Karpas-422 (cell line): ENCODE measurements around the gene PTGFR. TPM values are rescaled to one million over a fixed set of nuclear protein-coding genes. Genes with fewer than 3 reads are reported as not detected.

Source experiments
- DNase-seq: peaks from one replicate; pipeline ENCODE4 v3.0.0-alpha.2; 2015
- H2AFZ ChIP-seq: fragments of 200-600 bp; sonication (generic); 2 replicates; pipeline ENCODE4 v1.6.1; 2014; ENCODE audit warnings: antibody characterized with exemption, low read length, mixed read lengths
- H3K27ac ChIP-seq: fragments of 200-600 bp; sonication (generic); 2 replicates; pipeline ENCODE4 v1.5.1; 2014; ENCODE audit warnings: mild to moderate bottlenecking, low read length, moderate library complexity
- H3K27me3 ChIP-seq: fragments of 200-600 bp; sonication (generic); 2 replicates; pipeline ENCODE4 v1.6.1; 2014; ENCODE audit warnings: low read length, mixed read lengths
- H3K36me3 ChIP-seq: fragments of 200-600 bp; sonication (generic); 2 replicates; pipeline ENCODE4 v1.6.1; 2014; ENCODE audit warnings: low read length, mixed read lengths; ENCODE audit not compliant: insufficient read depth
- H3K4me1 ChIP-seq: fragments of 200-600 bp; sonication (generic); 2 replicates; pipeline ENCODE4 v1.6.1; 2014; ENCODE audit warnings: mild to moderate bottlenecking, low read length, mixed read lengths
- H3K4me2 ChIP-seq: fragments of 200-600 bp; sonication (generic); 2 replicates; pipeline ENCODE4 v1.6.1; 2014; ENCODE audit warnings: low read length, low read depth, mild to moderate bottlenecking; ENCODE audit not compliant: poor library complexity, severe bottlenecking
- H3K4me3 ChIP-seq: fragments of 200-600 bp; sonication (generic); 2 replicates; pipeline ENCODE4 v1.5.1; 2014; ENCODE audit warnings: mild to moderate bottlenecking, antibody characterized with exemption, low read length, mixed read lengths
- H3K79me2 ChIP-seq: fragments of 200-600 bp; sonication (generic); 2 replicates; pipeline ENCODE4 v1.6.1; 2014; ENCODE audit warnings: mild to moderate bottlenecking, low read length, mixed read lengths
- H3K9ac ChIP-seq: fragments of 200-600 bp; sonication (generic); 2 replicates; pipeline ENCODE4 v1.6.0; 2014; ENCODE audit warnings: low read length
- H3K9me2 ChIP-seq: fragments of 200-600 bp; sonication (generic), shearing (Covaris generic); replicated peaks from 2 replicates; pipeline ENCODE4 v1.6.0; 2014; ENCODE audit warnings: mild to moderate bottlenecking, low read length, moderate library complexity; ENCODE audit not compliant: insufficient read depth
- H3K9me3 ChIP-seq: fragments of 300-700, 200-600 bp; sonication (generic); 2 replicates; pipeline ENCODE4 v1.6.1; 2014; ENCODE audit warnings: low read length, mixed read lengths
- H4K20me1 ChIP-seq: fragments of 200-600 bp; sonication (generic); 2 replicates; pipeline ENCODE4 v1.6.1; 2014; ENCODE audit warnings: mild to moderate bottlenecking, antibody characterized with exemption, low read length, low read depth; ENCODE audit not compliant: insufficient read depth
- total RNA-seq: library from RNA; depleted of rRNA; stranded (reverse); fragments of >200 nt; shearing (Covaris generic); gene quantifications from 2 replicates; pipeline ENCODE4 v1.2.3, GENCODE V29; 2014; ENCODE audit warnings: low replicate concordance

PTGFR gene
- total RNA-seq, 1 experiment from 2014 or later = not detected

DNA sequence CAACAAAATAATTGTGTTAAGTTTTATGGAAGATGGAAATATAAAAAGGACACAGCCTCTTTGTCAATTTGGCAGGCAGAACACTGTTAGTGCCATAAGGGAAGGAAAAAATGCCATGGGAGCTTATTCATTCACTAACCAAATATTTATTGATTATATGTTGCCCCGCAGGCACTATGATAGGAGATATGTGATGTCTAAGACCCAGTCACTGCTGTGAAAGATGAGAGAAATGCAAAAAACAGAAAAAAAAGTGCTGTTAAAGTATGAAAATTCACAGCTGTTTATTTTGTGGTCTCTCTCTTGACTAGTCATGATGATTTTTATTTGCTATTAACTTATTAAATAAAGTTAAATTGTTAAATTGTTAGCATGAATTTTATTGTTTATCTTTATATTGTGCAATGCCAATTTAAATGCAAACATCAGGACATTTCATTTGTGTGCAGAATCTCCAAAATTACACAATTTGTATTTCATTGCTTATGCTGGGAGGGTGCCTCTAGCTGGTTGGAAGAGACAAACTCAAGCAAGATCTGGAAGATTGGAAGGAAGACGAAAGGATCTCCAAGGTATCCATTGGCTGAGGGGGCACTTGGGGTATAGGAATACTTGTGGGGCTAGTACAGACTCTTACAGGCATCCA is 17.8 kb upstream of the PTGFR start:
- H3K9me3 ChIP-seq = no peaks in the 10 kb centered on the region
- H3K4me2 ChIP-seq = no peak overlapping the region
- H2AFZ ChIP-seq = no peak overlapping the region
- H4K20me1 ChIP-seq = no peaks in the 10 kb centered on the region
- no peaks in the 10 kb centered on the region for H3K36me3 ChIP-seq
- no peak overlapping the region for H3K27ac ChIP-seq
- H3K9me2 ChIP-seq = no peaks in the 10 kb centered on the region
- no peaks in the 10 kb centered on the region for H3K79me2 ChIP-seq
- no peak overlapping the region for H3K9ac ChIP-seq
- no peak overlapping the region for H3K4me3 ChIP-seq
- H3K27me3 ChIP-seq = no peaks in the 10 kb centered on the region
- no peak for DNase-seq
- H3K4me1 ChIP-seq = no peaks in the 10 kb centered on the region

DNA sequence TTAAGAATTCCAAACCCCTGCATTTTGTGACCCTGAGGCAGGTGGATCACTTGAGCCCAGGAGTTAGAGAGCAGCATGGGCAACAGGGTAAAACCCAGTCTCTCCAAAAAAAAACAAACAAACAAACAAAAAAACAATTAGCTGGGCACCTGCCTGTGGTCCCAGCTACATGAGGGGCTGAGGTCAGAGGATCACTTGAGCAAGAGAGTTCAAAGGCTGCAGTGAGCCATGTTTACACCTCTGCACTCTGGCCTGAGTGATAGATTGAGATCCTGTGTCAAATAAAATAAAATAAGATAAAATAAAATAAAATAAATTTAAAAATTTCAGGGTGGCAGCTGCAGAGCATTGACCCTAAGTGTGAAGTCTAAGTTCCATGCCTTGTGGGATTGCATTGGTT is 16.7 kb upstream of the PTGFR start:
- Histone ChIP-seq H2AFZ (no peak overlapping the region), H3K27ac (no peak overlapping the region), H3K4me2 (no peak overlapping the region), H3K4me1 (no peaks in the 10 kb centered on the region), H3K36me3 (no peaks in the 10 kb centered on the region), H3K9me2 (no peaks in the 10 kb centered on the region), H3K79me2 (no peaks in the 10 kb centered on the region), H3K9me3 (no peaks in the 10 kb centered on the region), H3K27me3 (no peaks in the 10 kb centered on the region), H3K4me3 (no peak overlapping the region), H3K9ac (no peak overlapping the region), H4K20me1 (no peaks in the 10 kb centered on the region)
- no peak for DNase-seq

DNA sequence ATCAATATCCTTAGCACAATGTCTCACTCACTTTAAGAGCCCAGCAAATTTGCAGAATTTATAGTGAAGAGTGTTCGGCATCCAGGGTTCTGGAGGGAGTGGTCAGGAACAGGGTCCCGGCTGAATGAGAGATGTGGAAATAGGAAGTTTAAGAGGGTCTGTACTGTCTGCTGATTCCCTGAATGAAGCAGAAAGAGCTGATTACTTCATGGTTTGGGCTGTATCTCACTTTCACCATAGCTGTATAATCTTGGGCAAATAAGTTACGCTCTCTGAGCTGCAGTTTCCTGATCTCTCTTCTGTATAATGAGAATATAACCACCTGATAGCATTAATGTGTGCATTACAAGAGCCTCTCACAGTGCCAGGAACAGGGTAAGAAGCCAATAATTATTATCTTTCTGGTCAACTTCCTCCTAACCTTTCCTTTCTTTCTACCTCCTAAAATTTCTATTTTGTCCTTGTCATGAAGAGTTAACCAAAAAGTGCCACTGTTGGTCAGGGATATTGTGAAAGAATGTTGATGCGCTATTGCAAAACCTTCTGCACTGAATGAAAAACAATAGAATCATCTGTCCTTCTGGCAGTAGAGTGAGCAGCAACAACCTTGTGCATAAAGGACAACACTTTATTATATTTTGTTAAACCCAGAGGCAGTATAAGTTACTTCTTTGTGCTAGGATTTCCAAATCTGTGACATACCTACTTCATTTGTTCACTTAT is 14.7 kb upstream of the PTGFR start:
- Histone ChIP-seq H3K4me2 (no peak overlapping the region), H2AFZ (no peak overlapping the region), H3K9ac (no peak overlapping the region)

DNA sequence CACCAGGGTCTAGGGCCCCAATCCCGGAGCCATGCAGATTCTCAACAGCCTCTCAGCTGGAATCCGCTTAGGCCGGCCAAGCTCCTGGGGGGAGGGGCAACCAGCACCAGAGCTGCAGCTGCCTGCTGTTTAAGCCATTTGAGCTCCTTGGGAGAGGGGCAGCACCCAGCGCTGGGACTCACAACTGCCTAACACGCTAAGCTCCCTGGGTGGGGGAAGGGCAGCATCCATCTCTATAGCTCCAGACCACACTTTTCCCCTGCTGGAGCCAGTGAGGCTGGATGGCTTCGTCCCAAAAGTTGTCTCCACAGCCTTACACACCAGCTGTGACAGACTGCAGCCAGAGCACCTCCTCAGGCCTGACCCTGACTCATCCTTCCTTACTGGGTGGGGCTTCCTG is 6.9 kb upstream of the PTGFR start:
- Histone ChIP-seq H3K4me3 (no peak overlapping the region), H3K36me3 (no peaks in the 10 kb centered on the region), H4K20me1 (no peaks in the 10 kb centered on the region), H3K9ac (no peak overlapping the region), H3K9me2 (no peaks in the 10 kb centered on the region), H3K27ac (no peak overlapping the region), H3K27me3 (no peaks in the 10 kb centered on the region), H2AFZ (no peak overlapping the region), H3K79me2 (no peaks in the 10 kb centered on the region), H3K9me3 (no peaks in the 10 kb centered on the region), H3K4me2 (no peak overlapping the region), H3K4me1 (no peaks in the 10 kb centered on the region)
- DNase-seq = no peak

More for the DNA sequence above, 14.7 kb upstream of the PTGFR start:
- Histone ChIP-seq H3K36me3 (no peaks in the 10 kb centered on the region), H3K79me2 (no peaks in the 10 kb centered on the region), H3K27me3 (no peaks in the 10 kb centered on the region), H3K4me1 (no peaks in the 10 kb centered on the region), H3K9me2 (no peaks in the 10 kb centered on the region), H3K4me3 (no peak overlapping the region), H3K27ac (no peak overlapping the region), H3K9me3 (no peaks in the 10 kb centered on the region), H4K20me1 (no peaks in the 10 kb centered on the region)
- no peak for DNase-seq

DNA sequence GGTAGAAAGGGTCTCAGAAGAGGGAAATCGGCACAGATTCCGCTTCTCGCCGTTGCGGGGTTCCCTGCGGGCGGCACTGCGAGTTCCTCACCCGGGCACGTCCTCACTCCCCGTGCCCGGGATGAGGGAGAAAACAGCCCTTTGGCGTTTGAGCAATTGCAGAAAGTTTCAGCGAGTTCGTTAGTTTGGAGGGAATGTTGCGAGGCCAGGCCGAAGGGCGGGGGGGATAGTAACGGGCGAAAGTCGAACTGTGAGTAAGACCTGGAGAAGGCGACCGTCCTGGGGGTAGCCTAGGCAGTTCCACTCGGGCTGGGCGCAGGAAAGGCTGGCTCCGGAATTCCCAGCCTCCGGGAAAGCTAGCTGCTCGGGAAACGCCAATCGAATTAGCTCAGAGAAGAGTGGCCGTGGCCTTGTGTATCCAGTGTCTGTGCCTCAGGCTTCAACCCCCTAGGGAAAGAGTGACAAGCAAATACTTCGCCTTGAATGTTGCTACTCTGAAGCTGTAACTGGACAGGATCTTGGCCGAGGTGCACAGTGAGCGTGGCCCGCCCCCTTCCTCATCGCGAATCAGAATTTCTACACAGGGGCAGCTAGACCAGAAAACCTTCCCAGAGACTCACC is 787 bp downstream of the PTGFR start:
- Histone ChIP-seq H3K4me3 (no peak overlapping the region), H2AFZ (no peak overlapping the region), H3K79me2 (no peaks in the 10 kb centered on the region), H3K36me3 (no peaks in the 10 kb centered on the region), H3K27me3 (no peaks in the 10 kb centered on the region), H3K27ac (no peak overlapping the region), H3K4me2 (no peak overlapping the region), H3K9ac (no peak overlapping the region), H4K20me1 (no peaks in the 10 kb centered on the region), H3K4me1 (no peaks in the 10 kb centered on the region), H3K9me3 (no peaks in the 10 kb centered on the region), H3K9me2 (no peaks in the 10 kb centered on the region; the same call in 1 of the 2 replicates)
- no peak for DNase-seq

DNA sequence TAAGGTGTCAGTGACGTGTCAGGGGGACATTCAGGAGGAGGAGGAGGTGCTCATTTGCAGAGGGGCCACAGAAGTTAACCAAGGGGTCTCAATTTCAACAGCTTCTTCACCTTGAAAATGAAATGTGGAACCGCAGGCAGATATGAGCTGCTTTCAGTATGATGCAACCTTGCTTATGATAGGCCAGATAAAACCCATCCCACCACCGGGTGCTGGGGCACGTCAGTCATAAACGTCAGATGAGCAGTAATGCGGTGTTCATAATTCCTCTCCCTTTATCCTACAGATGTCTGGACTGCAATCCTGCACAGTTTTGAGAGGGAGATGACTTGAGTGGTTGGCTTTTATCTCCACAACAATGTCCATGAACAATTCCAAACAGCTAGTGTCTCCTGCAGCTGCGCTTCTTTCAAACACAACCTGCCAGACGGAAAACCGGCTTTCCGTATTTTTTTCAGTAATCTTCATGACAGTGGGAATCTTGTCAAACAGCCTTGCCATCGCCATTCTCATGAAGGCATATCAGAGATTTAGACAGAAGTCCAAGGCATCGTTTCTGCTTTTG is 1.7 kb downstream of the PTGFR start:
- H3K9me3 ChIP-seq = no peaks in the 10 kb centered on the region
- no peak overlapping the region for H3K4me3 ChIP-seq
- no peaks in the 10 kb centered on the region for H3K36me3 ChIP-seq
- H3K4me2 ChIP-seq = no peak overlapping the region
- no peaks in the 10 kb centered on the region for H3K4me1 ChIP-seq
- no peaks in the 10 kb centered on the region for H3K27me3 ChIP-seq
- H2AFZ ChIP-seq = no peak overlapping the region
- no peak for DNase-seq
- H4K20me1 ChIP-seq = no peaks in the 10 kb centered on the region
- no peaks in the 10 kb centered on the region for H3K79me2 ChIP-seq
- no peak overlapping the region for H3K9ac ChIP-seq
- no peaks in the 10 kb centered on the region; the same call in 1 of the 2 replicates for H3K9me2 ChIP-seq
- H3K27ac ChIP-seq = no peak overlapping the region

DNA sequence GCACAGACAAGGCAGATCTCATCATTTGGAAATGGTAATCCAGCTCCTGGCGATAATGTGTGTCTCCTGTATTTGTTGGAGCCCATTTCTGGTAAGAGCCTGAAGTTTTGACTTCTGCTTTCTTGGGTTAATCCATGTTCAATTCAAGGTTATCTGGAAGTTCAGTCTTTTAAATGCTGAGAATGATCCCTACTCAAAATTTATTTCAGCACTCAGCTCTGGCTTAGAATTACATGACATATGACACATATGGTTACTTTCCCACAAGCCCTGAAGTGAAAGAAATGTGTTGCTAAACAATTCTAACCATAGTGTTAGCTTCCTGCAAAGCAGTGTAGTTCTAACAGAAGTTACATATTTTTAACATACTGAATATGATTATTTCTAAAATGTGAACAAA is 2.7 kb downstream of the PTGFR start:
- H3K9me3 ChIP-seq = no peaks in the 10 kb centered on the region
- H3K27me3 ChIP-seq = no peaks in the 10 kb centered on the region
- no peaks in the 10 kb centered on the region for H3K36me3 ChIP-seq
- no peaks in the 10 kb centered on the region for H3K4me1 ChIP-seq
- H2AFZ ChIP-seq = no peak overlapping the region
- no peak for DNase-seq
- H3K9me2 ChIP-seq = no peaks in the 10 kb centered on the region; the same call in 1 of the 2 replicates
- H3K79me2 ChIP-seq = no peaks in the 10 kb centered on the region
- H3K4me2 ChIP-seq = no peak overlapping the region
- no peaks in the 10 kb centered on the region for H4K20me1 ChIP-seq
- no peak overlapping the region for H3K4me3 ChIP-seq
- no peak overlapping the region for H3K9ac ChIP-seq
- no peak overlapping the region for H3K27ac ChIP-seq

DNA sequence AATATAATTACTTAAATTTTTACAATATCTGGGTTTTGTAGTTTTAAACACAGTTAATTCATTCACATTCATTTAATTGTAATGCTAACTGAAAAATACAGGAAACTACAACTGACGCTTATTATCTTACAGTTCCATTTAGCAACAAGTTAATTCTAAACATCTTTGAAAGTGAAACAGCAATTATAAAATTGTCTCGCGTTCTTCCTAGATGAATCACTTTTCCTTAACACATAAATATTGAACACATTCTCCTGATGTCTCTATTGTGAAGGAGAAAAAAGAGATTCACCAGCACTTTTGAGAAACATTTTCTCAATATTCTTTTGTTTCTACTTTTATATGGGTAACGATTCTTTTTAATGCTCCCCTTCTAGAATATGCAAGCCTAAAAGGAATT is 6.4 kb downstream of the PTGFR start:
- Histone ChIP-seq H3K4me2 (no peak overlapping the region), H3K27ac (no peak overlapping the region), H3K36me3 (no peaks in the 10 kb centered on the region), H3K79me2 (no peaks in the 10 kb centered on the region), H3K9ac (no peak overlapping the region), H3K9me2 (no peaks in the 10 kb centered on the region), H3K4me3 (no peak overlapping the region), H3K4me1 (no peaks in the 10 kb centered on the region), H3K9me3 (no peaks in the 10 kb centered on the region), H3K27me3 (no peaks in the 10 kb centered on the region), H4K20me1 (no peaks in the 10 kb centered on the region), H2AFZ (no peak overlapping the region)
- no peak for DNase-seq
